ENCODE measurements around the gene SASH3.

Gene SASH3

GRCh38 chrX:129769467-129770154 is 10.1 kb upstream of the SASH3 start:
- no peaks in the 10 kb centered on the region for H4K20me1 ChIP-seq (ENCODE audit: low read depth, low read length)
- peak overlapping the region; percentile 95 for H3K27ac ChIP-seq (ENCODE audit: low read depth, low read length)
- no peak overlapping the region for H2AFZ ChIP-seq (ENCODE audit: low read depth, low read length, severe bottlenecking)
- no peaks in the 10 kb centered on the region for H3K9me2 ChIP-seq (replicated peaks; ENCODE audit: insufficient read depth, low read length)
- no peaks in the 10 kb centered on the region for H3K79me2 ChIP-seq (ENCODE audit: insufficient read depth, low read length)
- no peak overlapping the region for H3K4me3 ChIP-seq (ENCODE audit: insufficient read depth, low read length, poor library complexity, severe bottlenecking)
- H3K9me3 ChIP-seq (ENCODE audit: insufficient read depth, low read length): no peaks in the 10 kb centered on the region
- TF ChIP-seq, protein P1, sequence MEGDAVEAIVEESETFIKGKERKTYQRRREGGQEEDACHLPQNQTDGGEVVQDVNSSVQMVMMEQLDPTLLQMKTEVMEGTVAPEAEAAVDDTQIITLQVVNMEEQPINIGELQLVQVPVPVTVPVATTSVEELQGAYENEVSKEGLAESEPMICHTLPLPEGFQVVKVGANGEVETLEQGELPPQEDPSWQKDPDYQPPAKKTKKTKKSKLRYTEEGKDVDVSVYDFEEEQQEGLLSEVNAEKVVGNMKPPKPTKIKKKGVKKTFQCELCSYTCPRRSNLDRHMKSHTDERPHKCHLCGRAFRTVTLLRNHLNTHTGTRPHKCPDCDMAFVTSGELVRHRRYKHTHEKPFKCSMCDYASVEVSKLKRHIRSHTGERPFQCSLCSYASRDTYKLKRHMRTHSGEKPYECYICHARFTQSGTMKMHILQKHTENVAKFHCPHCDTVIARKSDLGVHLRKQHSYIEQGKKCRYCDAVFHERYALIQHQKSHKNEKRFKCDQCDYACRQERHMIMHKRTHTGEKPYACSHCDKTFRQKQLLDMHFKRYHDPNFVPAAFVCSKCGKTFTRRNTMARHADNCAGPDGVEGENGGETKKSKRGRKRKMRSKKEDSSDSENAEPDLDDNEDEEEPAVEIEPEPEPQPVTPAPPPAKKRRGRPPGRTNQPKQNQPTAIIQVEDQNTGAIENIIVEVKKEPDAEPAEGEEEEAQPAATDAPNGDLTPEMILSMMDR (IDR thresholded peaks at IDR 0.05; ENCODE audit: insufficient read depth, low read length, poor library complexity, severe bottlenecking): no peak
- TF ChIP-seq EZH2phosphoT487 (conservative IDR thresholded peaks at IDR 0.05; ENCODE audit: low read length): no peak
- H3K9ac ChIP-seq (ENCODE audit: low read length): peak overlapping the region; percentile 56
- peak overlapping the region; percentile 60 for H3K4me2 ChIP-seq (ENCODE audit: low read depth, low read length, poor library complexity, severe bottlenecking)
- no peaks in the 10 kb centered on the region for H3K27me3 ChIP-seq (ENCODE audit: low read length)
- peaks cover 13% of the 10 kb centered on the region; the same call in 1 of the 2 replicates for H3F3A ChIP-seq (ENCODE audit: insufficient read depth)
- H3K36me3 ChIP-seq (ENCODE audit: low read length): no peaks in the 10 kb centered on the region

- peak overlapping the region; percentile 54 for H3K4me2 ChIP-seq (ENCODE audit: low read depth, low read length, poor library complexity, severe bottlenecking)
- no peaks in the 10 kb centered on the region for H3K79me2 ChIP-seq (ENCODE audit: insufficient read depth, low read length)
- TF ChIP-seq, protein P1 (IDR thresholded peaks at IDR 0.05; ENCODE audit: insufficient read depth, low read length, poor library complexity, severe bottlenecking): no peak
- no peak for TF ChIP-seq EZH2phosphoT487 (conservative IDR thresholded peaks at IDR 0.05; ENCODE audit: low read length)
- H4K20me1 ChIP-seq (ENCODE audit: low read depth, low read length): no peaks in the 10 kb centered on the region
- no peaks in the 10 kb centered on the region for H3K36me3 ChIP-seq (ENCODE audit: low read length)
- H3F3A ChIP-seq (ENCODE audit: insufficient read depth): peaks cover 14% of the 10 kb centered on the region; the same call in 1 of the 2 replicates
- H3K9me2 ChIP-seq (replicated peaks; ENCODE audit: insufficient read depth, low read length): no peaks in the 10 kb centered on the region
- H3K27ac ChIP-seq (ENCODE audit: low read depth, low read length): peak overlapping the region; percentile 92
- H3K4me3 ChIP-seq (ENCODE audit: insufficient read depth, low read length, poor library complexity, severe bottlenecking): no peak overlapping the region
- H2AFZ ChIP-seq (ENCODE audit: low read depth, low read length, severe bottlenecking): peak overlapping the region; percentile 17
- no peaks in the 10 kb centered on the region for H3K27me3 ChIP-seq (ENCODE audit: low read length)
- no peaks in the 10 kb centered on the region for H3K9me3 ChIP-seq (ENCODE audit: insufficient read depth, low read length)
- H3K9ac ChIP-seq (ENCODE audit: low read length): peak overlapping the region; percentile 38
Observed at GRCh38 chrX:129771266-129771995, 8.3 kb upstream of the SASH3 start.

- Histone ChIP-seq H3K79me2 (ENCODE audit: insufficient read depth, low read length) (no peaks in the 10 kb centered on the region), H3K4me2 (ENCODE audit: low read depth, low read length, poor library complexity, severe bottlenecking) (peak overlapping the region; percentile 54), H2AFZ (ENCODE audit: low read depth, low read length, severe bottlenecking) (no peak overlapping the region), H3K4me3 (ENCODE audit: insufficient read depth, low read length, poor library complexity, severe bottlenecking) (no peak overlapping the region), H3K9me2 (replicated peaks; ENCODE audit: insufficient read depth, low read length) (no peaks in the 10 kb centered on the region), H3K27ac (ENCODE audit: low read depth, low read length) (peak overlapping the region; percentile 92), H4K20me1 (ENCODE audit: low read depth, low read length) (no peaks in the 10 kb centered on the region), H3K9me3 (ENCODE audit: insufficient read depth, low read length) (no peaks in the 10 kb centered on the region), H3K27me3 (ENCODE audit: low read length) (no peaks in the 10 kb centered on the region), H3F3A (ENCODE audit: insufficient read depth) (peaks cover 19% of the 10 kb centered on the region), H3K9ac (ENCODE audit: low read length) (peak overlapping the region; percentile 35), H3K36me3 (ENCODE audit: low read length) (no peaks in the 10 kb centered on the region)
- TF ChIP-seq, protein P1 (IDR thresholded peaks at IDR 0.05; ENCODE audit: insufficient read depth, low read length, poor library complexity, severe bottlenecking): no peak
- TF ChIP-seq EZH2phosphoT487 (conservative IDR thresholded peaks at IDR 0.05; ENCODE audit: low read length): no peak
Observed at GRCh38 chrX:129772796-129773431, 6.8 kb upstream of the SASH3 start.
